GM21390 (cell line): ENCODE measurements around the gene HLA-C.
"Not testable (repeated sequence)": the region's sequence is repeated elsewhere in the genome, so short reads cannot be mapped to it uniquely, and the experiment has no call there.

ENCODE experiments used
- ATAC-seq: cut with Tn5 transposase; IDR thresholded peaks from one replicate; pipeline ENCODE4 v1.9.1; 2021; ENCODE audit not compliant: unreplicated experiment

HLA-C gene

DNA sequence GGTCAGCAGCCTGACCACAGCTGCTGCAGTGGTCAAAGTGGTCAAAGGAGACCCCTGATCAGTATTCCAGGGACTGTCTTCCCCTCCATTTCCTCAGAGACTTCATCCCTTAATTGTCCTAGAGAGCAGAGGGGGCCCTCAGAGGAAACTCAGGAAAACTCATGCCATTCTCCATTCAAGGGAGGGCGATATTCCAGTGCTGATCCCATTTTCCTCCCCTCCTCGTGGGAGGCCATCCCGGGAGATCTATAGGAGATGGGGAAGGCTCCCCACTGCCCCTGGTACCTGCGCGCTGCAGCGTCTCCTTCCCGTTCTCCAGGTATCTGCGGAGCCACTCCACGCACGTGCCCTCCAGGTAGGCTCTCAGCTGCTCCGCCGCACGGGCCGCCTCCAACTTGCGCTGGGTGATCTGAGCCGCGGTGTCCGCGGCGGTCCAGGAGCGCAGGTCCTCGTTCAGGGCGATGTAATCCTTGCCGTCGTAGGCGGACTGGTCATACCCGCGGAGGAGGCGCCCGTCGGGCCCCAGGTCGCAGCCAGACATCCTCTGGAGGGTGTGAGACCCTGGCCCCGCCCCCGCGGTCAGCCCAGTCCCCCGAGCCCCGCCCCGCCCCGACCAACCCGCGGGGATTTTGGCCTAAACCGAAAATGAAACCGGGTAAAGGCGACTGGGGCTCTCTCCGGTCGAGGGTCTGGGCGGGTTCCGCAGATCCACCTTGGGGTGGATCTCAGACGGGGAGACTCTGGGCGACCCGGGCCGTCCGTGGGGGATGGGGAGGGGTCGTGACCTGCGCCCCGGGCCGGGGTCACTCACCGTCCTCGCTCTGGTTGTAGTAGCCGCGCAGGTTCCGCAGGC lies 878 bp downstream of the HLA-C start:
- ATAC-seq: peak; percentile 34

DNA sequence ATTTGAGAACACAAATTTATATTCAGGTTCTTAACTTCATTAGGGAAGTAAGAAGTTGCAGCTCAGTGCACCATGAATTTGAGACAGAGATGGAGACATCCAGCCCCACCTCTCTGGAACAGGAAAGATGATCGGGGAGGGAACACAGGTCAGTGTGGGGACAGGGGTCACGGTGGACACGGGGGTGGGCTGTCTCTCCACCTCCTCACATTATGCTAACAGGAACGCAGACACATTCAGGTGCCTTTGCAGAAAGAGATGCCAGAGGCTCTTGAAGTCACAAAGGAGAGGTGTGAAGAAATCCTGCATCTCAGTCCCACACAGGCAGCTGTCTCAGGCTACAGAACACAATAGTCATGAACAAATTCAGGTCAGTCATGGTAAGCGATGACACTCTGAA lies 3.1 kb downstream of the HLA-C start:
- ATAC-seq: no peak

DNA sequence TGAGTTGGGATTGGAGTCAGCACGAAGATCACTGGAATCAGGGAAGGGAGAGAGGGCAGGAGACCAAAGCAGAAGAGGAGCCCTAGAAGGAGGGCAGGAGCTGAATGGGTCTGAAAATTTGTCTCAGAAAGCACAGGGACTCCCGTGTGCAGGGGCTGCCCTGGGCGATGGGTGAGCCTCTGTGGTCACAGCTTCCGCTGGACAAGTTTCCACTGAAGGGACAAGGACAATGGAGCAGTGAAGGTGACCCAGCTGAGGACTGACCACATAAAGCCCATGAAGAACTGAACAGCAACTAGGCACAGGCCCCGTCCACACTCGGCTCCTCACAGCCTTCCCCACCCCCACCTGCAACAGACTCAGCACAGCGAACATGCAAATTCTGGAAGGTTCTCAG lies 3.5 kb downstream of the HLA-C start:
- ATAC-seq: no peak

DNA sequence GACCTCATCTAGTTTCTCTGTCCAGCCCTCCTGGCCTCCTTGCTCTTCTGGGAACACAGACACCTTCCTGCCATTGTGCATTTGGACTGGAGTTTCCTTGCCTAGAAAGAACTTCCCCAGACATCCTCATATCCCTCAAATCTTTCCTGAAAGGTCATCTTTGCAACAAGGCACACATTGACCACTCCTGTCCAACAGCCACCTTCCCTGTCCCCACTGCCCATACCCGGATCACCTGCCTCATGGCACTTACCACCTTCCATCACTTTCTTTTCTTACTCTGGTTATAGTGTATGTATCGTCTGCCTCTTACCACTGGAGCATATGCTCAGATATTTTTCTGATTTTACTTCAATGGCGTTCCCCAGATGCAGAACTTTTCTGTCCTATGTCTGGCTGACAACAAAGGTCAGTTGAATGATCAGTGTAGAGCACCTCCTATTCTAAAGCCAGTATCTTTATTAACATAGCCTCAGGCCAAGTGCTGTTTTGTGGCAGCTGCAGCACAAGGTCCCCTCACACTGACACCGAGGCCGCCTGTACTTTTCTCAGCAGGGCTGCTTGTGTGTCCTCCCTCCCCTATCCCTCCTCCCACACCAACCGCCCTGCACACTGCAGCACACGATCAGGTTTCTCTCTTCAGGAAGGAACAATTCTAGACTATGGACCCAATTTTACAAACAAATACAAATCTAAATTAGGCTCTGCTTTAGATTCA lies 4.1 kb downstream of the HLA-C start:
- ATAC-seq: no peak

DNA sequence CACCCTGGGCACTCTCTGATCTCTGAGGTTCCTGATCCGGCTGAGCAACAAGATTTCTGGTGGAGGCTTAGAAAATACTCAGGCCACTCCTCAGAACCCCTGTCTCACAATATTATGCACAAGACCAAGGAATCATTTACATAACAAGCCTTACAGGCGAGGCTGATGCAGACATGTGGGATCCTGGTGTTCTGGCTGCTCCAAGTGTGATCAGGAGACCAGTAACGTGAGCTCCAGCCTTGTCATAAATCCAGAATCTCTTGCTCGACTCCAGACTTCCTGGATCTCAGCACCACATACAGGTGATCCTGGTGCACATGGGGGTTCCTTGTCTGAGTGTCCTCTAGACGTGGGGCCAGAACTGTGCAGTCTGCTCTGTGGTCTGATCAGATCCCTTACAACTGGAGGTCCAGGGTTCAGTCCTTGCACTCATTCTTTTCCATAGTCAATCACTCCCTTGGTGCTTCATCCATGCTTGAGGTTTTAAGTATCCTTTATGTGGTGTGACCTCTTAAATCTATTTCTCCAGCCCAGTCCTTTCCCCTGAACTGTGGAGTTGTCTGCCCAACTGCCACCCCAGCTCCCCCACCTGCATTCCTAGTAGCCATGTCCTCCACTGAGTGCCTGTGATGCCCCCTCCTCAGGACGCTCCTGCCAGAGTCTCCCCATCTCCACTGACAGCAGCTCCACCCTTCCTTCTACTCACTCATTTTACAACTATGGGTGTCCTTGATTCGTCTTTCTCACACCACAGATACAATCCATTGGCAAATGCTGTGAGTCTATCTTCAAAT lies 5.1 kb downstream of the HLA-C start:
- no peak for ATAC-seq

DNA sequence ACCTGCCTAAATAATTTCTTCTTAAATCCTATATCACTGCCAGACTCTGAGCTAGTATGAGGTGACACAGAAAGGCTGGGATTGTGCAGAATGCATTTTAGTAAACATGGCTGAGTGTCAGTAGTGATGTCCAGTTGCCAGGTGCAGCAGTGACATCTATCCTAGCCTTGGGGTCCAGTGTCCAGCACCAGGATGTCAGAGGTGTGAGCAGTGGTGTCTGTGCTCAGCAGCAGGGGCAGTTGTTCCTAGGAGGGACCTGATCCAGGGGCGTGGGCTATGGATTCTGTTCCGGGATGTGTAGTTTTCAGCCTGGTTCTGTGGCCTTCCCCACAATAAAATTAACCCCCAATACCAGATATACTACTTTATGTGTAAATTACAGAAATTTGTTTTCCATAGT lies 6.0 kb downstream of the HLA-C start:
- no peak for ATAC-seq

DNA sequence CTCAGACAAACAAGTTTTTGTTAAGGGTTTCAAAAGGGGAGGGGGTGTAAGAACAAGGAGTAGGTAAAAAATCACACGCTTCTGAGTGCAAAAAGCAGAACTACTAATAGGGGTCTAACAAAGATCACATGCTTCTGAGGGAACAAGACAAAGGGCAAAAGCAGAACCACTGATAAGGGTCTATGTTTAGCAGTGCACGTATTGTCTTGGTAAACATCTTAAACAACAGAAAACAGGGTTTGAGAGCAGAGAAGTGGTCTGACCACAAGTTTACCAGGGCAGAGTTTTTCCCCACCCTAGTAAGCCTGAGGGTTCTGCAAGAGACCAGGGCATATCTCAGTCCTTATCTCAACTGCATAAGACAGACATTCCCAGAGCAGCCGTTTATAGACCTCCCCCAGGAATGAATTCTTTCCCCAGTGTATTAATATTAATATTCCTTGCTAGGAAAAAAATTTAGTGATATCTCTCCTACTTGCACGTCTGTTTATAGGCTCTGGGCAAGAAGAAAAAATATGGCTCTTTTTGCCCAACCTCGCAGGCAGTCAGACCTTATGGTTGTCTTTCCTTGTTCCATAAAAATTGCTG lies 8.5 kb downstream of the HLA-C start:
- ATAC-seq: not testable (repeated sequence)

DNA sequence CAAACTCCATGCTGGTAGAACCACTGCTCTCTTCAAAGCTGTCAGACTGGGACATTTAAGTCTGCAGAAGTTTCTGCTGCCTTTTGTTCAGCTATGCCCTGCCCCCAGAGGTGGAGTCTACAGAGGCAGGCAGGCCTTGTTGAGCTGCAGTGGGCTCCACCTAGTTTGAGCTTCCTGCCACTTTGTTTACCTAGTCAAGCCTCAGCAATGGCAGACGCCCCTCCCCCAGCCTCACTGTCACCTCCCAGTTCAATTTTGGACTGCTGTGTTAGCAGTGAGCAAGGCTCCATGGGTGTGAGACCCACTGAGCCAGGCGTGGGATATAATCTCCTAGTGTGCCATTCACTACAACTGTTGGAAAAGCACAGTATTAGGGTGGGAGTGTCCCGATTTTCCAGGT lies 11.9 kb downstream of the HLA-C start:
- not testable (repeated sequence) for ATAC-seq

DNA sequence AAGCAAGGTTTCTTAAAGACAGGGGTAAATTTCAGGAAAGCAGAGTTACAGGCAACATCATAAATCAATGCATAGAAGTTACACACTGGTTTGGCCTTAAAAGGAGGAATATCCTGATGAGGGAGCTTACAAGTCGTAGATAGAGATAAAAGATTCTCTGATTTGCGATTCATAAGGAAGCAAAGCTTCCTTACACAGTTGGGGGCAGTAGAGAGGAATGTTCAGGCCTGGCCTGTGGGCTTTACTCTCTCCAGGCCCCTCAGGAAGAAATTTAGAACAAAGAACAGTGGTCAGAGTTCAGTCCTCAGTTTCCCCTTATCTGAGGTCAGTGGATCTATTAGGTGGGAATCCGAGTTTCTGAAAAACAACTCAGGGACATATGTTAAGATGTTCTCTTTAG lies 19.3 kb downstream of the HLA-C start:
- no peak for ATAC-seq

DNA sequence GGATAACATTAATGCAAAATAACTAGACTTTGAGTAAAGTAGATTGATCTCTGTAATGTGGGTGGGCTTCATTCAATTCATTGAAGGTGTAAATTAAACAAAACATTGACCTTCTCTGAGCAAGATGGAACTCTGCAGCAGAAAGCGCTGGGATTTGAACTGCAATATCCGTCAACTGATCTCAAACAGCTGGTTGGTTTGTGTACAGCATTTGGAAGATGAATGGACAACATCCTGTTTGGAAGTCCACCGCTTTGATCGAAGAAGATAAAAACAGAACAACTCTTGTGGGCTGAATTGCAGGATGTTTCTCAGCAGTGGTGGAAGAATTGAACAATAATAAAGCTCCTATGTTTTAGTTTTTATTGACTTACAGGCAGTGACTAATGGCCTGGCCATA lies 20.6 kb downstream of the HLA-C start:
- ATAC-seq: no peak

DNA sequence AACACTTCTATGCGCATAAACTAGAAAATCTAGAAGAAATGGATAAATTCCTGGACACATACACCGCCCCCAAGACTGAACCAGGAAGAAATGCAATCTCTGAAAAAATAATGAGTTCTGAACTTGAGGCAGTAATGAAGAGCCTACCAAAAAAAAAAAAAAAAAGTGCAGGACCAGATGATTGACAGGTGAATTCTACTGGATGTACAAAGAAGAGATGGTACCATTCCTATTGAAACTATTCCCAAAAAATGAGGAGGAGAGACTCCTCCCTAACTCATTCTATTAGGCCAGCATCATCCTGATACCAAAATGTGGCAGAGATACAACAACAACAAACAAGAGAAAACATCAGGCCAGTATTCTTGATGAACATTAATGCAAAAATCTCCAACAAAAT lies 22.7 kb downstream of the HLA-C start:
- no peak for ATAC-seq

DNA sequence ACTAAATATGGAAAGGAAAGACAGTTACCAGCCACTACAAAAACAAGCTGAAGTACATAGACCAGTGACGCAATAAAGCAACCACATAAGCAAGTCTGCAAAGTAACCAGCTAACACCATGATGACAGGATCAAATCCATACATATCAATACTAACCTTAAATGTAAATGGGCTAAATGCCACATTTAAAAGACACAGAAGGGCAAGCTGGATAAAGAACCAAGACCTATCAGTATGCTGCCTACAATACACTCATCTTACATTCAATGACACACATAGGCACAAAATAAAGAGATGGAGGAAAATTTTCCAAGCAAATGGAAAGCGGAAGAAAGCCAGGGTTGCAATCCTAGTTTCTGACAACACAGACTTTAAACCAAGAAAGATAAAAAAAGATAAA lies 24.1 kb downstream of the HLA-C start:
- no peak for ATAC-seq

DNA sequence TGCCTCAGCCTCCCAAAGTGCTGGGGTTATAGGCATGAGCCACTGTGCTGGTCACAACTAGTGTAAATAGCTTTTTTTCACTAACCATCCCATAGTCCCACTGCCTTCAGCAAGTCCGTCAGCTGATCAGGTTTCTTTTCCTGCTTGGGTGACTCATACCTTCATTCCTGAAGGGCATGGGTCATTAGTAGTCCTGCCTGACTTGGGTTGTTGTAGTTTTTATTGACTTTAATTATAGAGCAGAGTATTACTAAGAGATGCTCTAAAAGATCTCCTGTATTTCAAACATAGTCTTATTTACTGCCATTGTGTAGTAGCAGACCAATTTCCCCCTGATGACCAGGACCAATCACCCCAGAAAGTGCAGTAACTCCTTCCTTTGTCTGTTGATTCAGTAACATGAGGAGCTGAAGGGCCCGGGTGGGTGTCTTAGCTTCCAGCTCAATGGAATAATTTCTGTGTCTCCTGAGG lies 25.8 kb downstream of the HLA-C start:
- ATAC-seq: no peak

DNA sequence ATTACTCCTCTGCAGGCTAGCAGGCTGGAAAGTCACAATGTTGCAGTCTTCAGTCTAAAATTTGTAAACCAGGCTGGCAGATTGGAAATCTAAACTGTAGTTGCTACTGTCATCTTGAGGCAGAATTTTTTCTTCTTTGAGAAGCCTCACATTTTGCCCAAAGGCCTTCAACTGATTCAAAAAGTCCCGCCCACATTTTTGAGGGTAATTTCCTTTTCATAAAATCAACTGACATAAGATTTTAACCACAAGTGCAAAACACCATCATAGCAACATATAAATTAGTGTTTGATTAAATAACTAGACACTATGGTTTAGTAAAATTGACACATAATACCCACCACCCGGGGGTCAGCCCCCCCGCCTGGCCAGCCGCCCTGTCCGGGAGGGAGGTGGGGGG lies 28.4 kb downstream of the HLA-C start:
- ATAC-seq: no peak

DNA sequence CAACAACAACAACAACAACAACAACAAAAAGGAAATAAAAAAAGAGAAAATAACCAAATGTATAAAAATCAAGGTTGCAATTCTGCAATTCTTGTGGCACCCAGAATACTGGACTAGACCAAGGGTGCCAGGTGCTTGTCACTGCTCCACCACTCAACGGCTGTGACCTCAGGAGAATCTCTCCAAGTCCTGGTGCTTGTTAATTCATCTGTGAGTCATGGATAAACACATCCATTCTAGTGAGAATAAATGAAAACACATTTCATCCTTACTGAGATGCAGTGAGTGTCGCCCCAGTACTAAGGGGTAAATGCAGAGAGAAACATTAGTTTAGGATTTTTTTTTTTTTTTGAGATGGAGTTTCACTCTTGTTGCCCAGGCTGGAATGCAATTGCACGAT lies 32.0 kb downstream of the HLA-C start:
- ATAC-seq: no peak

DNA sequence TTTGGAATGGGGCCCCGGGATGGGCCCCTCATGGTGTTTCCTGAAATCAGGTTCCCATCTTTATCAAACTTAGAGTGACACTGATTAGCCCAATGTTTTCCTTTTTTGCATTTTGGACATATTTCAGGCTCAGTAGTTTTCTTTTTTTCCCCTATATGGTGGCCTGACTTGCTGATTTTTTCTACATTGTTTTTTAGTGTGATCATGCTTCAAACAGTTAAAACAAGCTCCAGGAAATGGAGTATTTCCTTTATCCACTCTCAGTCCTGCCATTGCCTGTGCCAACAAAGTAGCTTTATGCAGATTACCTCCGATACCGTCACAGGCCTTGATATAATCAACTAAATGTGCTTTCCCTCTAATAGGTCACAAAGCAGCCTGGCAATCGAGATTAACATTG lies 37.8 kb downstream of the HLA-C start:
- ATAC-seq: not testable (repeated sequence)

DNA sequence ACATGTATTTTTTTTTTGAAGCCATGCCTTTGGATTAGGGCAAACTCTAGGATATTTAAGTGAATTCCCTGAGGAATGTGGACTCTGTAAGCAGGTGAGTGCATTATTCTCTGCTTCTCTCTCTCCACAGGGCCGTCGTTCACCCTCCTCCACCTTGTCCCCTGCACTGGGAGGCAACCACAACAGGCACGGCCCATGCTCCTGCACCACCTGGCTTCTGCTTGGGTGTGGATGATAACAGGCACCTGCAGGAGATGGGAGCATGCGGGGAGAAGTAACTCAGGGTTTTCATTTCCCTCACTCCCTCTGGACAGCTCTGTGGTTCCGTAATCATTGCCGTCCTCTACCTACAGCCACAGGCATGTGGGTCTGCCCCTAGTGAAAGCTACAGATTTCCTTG lies 43.4 kb downstream of the HLA-C start:
- no peak for ATAC-seq

DNA sequence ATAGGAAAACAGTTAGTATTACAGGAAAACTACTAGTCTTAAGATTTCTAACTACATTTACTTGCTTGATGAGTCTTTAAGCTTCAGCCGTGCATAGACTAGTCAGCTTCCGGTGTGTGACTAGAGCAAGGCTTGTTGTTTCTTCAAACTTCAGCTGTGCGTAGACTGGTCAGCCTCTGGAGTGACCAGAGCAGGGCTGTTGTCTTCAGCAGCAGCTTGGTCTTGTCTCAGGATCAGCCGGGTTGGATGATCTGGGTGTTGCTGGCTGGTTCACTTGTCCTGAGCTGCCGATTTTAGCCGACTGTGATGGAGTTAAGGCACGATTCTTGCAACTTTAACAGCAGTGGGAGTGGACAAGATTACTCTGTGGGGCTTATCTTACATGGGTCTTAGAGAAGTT lies 44.7 kb downstream of the HLA-C start:
- ATAC-seq: no peak

DNA sequence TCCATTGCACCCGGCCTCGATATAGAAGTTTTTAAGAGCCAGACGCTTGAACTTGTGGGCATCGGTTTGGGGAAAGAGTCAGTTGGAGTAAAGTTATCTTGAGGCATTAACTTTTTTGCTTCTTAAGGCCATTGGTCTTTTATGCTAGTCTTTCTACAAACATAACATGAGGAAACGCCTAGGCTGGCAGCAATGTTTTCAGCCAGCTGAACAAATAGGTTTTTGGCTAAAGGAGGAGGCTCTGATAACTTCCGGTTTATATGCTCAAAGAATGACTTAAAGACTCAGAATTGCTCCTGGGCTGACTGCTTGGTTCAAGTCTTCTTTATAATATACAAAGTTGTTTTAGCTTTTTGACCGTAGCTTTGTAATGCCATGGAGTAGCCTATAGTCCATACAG lies 46.2 kb downstream of the HLA-C start:
- no peak for ATAC-seq

DNA sequence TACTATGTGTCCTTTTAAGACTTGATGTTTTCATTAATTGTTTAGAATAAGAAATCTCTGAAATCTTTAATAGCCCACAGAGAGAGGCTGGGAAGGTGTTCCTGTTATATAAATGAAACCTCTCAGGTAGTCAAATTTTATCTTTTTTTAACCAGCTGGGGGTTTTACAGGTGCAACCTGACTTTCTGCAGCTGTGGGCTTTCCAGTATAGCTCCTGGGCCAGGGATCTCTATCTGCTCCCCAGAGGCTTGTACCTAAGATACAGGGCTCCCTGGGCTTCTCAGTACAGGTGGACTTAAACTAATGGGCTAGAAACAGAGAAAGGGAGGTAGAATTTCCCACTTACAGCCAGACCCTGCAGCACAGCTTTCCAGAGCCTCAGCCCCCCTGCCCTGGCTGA lies 49.4 kb downstream of the HLA-C start:
- no peak for ATAC-seq
